Left cardiac atrium (tissue), 4 donors: ENCODE results near the gene OR10A4. TPM values are rescaled to one million over a fixed set of nuclear protein-coding genes. Genes with fewer than 3 reads are reported as not detected.
"Not testable (repeated sequence)": the region's sequence is repeated elsewhere in the genome, so short reads cannot be mapped to it uniquely, and the experiment has no call there.

Experiments used
- ATAC-seq, 2 donors: fragments of 200-7000 bp; cut with Tn5 transposase; one replicate each; pipeline ENCODE4 v1.9.1; 2020; ENCODE audit warnings: mild to moderate bottlenecking in 2 of 2, moderate library complexity in 2 of 2
- DNase-seq: peaks from one replicate; pipeline ENCODE4 v3.0.0-alpha.2; 2020
- intact Hi-C, 2 donors: fragments of 100-400 bp; cut with DNase I; formaldehyde crosslinking; loops; one replicate each; pipeline versions ENCODE4 v1.14.1 to v1.15.1; 2022 to 2023
- total RNA-seq, 2 donors: library from RNA; stranded (reverse); fragmentation: NEBNext Ultra II Directional; extraction: Animal tissue kit (Norgen Biotek cat#: 25700); gene quantifications; one replicate each; pipeline ENCODE4 v1.2.1, GENCODE V29; 2021
- donor health status: DM: no; HTN: yes; CAD: no.
- donor health status: DM: no; HTN: yes; CAD: no; lungs with severe emphysema.
- donor health status: DM: yes; HTN: yes; CAD: no.
- donor health status: Dilated cardiomyopathy.

OR10A4 gene
- total RNA-seq, 2 donors from 2014 or later = not detected

DNA sequence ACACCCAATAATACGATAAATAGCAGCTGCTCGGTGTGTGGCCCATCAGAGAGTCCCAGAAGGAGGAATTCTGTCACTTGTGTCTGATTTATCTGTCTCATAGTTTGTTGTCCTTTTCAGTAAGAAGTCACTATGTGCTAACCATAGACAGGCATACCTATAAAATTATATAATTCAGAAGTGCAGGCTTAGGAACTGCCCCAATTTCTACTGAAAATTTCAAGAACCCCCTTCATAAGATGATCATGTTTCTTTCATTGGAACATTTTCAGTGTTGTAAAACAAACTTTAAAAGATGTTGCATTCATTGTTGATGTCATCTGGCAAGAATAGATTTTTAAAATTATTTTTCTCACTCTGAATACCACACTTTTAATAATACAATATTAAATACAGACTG is 16.0 kb downstream of the OR10A4 start, which contains the start of gene OR2D2:
OR2D2 (minus strand) TSS at position 101 of the 400 bp plus-strand sequence; CDS start at position 101, 0 bp downstream.
- intact Hi-C loops = no loop called here
- ATAC-seq = no peak
- DNase-seq = no peak

DNA sequence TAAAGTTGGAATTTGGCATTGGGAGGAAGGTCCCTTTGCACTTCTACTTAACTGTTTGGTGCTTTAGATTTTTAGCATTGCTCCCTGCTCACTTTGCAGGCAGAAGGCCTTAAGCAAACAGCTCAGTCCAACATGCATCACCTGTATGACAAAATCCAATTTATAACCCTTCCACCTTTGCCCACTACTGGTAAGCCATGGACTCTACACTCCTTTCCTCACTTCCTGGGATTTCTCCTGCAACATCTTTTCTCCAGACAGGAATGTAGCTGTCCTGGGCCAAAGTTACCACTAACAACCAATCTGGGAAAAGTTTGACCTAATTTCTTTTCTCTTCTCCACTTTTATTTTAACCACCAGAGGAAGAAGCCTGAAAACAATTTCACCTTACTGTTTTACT is 17.7 kb downstream of the OR10A4 start:
- no peak for ATAC-seq
- intact Hi-C loops = no loop called here
- no peak for DNase-seq

DNA sequence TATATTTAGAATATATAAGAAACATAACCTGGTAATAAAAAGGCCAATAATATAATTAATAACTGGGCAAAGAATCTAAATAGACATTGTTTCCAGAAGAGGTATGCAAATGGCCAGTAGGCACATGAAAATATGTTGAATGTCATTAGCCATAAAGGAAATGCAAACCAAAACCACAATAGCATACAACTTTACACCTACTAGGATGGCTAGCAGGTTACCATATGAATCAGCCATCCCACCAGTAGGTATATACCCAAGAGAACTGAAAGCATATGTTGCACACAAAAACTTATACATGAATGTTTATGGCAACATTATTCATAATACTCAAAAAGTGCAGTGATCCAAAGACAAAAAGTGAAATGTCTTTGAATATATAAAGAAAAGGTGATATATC is 18.6 kb downstream of the OR10A4 start:
- DNase-seq (no peak), ATAC-seq (no peak)
- intact Hi-C loops = no loop called here

DNA sequence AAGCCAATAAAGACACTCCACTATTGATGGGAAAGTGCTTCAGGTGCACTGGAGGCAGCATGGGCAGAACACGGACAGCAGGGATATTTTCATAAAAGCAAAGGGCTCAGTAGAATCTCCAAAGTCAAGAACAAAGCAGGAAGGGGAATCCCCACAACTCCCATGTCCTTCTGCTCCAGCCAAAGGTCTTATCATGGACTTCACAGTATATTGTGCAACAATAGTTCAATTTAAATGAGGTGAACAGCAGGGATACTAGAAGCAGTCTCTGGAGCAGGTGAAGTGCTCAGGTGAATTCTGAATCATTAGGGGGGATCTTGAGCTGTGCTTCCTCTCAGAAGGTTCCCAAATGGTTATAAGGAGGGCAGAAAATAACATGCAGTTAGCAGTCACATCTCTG is 22.5 kb downstream of the OR10A4 start:
- DNase-seq (no peak), ATAC-seq (no peak)
- intact Hi-C loops = no loop called here

DNA sequence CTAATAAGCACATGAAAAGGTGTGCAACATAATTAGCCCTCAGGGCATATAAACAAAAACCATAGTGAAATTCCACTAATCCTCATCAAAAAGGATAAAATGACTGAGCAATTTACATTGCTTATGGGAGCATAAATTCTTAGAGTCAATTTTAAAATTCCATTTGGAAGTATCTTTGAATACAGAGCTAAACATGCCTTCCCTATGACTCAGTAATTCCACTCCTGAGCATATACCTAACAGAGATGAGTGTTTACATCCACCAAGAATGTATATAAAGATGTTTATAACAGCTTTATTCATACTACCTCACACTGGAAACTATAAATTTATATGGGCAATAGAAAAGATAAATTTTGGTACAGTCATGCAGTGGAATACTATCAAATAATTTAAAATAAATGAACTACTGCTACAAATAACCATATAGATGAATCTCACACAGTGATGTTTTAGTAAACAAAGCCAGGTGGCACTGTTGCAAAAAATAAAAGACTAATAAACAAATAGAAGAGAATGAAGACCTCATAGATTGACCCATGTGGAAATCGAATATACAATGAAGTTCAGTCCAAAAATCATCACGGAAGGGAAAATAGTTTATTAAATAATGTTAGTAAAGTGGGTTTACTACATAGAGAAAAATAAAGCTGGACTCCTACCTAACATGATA is 24.0 kb downstream of the OR10A4 start:
- DNase-seq (no peak), ATAC-seq (no peak)
- intact Hi-C loops = no loop called here

DNA sequence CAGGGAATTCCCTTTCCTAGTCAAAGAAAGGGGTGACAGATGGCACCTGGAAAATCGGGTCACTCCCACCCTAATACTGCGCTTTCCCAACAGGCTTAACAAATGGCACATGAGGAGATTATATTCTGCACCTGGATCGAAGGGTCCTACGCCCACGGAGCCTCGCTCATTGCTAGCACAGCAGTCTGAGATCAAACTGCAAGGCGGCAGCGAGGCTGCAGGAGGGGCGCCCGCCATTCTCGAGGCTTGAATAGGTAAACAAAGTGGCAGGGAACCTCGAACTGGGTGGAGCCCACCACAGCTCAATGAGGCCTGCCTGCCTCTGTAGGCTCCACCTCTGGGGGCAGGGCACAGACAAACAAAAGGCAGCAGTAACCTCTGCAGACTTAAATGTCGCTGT is 28.4 kb downstream of the OR10A4 start:
- ATAC-seq, intact Hi-C loops, DNase-seq: not testable (repeated sequence)

DNA sequence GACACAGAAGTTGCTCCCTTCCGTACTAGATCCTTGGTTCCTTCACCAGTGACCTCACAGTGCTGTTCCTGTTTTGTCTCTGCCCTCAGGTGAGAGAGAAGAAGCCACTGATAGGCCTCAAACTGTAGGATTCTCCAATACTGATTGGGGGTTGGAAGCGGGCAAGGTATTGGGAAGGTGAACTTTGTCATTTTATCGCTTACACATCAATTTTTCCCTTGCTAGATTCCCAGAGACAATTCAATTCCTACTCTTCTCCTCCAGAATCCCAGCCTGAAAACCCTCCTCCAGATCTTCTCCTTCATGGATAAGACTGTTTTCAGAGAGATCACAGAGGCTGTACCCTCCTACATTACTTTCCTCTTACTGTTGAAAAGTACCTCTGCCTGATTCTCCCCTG is 35.0 kb downstream of the OR10A4 start:
- DNase-seq (no peak), ATAC-seq (no peak)
- intact Hi-C loops = no loop called here

DNA sequence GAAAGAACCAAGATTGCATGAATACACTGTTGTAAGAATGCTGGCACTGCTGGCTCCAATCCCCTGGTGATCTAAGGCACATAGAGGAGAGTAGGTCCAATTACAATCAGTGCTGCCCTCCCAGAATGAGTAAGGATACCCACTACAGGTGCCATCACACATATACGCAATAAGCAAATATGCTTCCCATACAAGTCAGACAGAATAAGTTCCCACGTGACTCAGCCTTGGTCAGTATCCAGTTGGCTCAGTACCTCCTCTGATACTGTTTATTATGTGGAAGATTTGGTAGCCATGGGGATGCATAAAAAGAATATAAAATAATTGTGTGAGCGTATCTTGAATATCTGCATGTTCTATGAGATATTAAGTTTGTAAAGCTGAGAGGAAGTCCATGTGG is 35.5 kb downstream of the OR10A4 start:
- intact Hi-C loops = no loop called here
- DNase-seq = peak; percentile 22
- peak in 1 of 2 donors; percentile 64 for ATAC-seq

DNA sequence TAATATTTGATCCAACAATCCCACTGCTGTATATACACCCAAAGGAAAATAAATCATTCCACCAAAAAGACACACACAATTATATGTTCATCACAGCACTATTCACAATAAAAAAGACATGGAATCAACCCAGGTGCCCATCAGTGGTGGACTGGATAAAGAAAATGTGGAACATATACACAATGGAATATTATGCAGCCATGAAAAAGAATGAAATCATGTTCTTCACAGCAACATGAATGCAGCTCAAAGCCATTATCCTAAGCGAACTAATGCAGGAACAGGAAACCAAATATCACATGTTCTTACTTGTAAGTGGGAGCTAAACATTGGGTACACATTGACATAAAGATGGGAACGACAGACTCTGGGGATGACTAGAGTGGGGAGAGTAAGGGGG is 43.3 kb downstream of the OR10A4 start:
- DNase-seq (no peak), ATAC-seq (no peak)
- intact Hi-C loops = no loop called here

DNA sequence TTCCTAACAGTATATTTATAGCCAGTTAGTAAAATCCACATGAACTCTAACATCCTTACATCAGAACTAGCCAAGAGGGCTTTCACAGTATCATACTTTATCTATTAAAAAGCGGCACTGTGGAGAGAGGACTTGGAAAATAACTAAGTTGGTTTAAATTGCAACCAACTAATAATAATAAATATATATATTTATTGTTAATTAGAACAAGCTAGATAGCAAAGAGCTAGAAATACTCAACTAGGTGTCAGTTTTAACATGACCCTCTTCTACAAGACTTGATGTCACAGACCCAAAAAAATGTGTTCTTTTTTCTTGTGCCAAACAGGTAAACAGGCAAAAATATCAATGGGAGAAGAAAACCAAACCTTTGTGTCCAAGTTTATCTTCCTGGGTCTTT is 44.3 kb downstream of the OR10A4 start, which contains the start of gene OR2D3:
OR2D3 (plus strand) TSS at position 301 of the 400 bp plus-strand sequence; CDS start at position 301, 0 bp downstream.
- intact Hi-C loops = no loop called here
- ATAC-seq = no peak
- no peak for DNase-seq

DNA sequence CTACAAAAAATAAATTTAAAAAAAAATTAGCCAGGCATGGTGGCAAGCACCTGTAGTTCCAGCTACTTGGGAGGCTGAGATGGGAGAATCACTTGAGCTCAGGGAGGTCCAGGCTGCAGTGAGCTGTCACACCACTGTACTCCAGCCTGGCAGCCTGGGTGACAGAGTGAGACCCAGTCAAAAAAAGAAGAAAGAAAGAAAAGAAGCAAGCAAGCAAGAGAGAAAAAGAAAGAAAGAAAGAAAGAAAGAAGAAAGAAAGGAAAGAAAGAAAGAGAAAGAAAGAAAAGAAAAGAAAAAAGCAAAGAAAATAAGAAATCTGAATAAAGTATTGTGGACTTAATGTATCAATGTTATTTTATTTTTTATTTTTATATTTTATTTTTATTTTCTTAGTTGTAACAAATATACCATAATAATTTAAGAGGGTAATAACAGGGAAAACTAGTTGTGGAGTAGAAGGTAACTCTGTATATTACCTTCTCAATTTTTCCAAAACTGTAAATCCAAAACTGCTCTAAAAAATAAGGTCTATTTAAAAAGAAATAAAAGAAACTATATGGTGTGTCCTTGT is 48.7 kb downstream of the OR10A4 start:
- DNase-seq = no peak
- ATAC-seq = no peak
- intact Hi-C loops = no loop called here

DNA sequence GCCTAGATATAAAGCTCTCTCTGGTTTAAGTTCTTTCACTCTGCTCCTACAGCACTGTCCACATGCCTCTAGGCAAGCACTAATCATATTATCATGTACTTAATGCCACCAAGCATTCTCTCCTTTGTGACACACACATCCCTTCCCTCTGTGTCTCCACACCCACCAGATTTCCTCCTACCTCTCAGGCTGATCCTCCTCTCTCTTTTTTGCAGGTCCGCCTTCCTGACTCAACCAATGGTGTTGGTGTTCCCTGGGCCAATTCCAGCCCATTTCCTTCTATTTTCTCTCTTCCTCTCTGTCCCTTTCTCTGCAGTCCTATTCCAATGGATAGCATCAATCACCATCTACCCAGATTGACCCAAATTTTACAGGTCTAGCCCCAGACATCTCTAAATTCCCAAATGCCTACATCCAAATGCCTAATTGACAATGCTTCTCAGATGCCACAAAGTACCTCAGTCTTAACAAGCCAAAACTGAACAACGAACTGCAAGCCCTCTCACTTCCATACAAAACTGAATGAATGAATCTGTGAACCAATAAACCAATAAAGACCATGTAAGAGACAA is 49.3 kb downstream of the OR10A4 start:
- intact Hi-C loops = no loop called here
- DNase-seq = no peak
- peak in 1 of 2 donors; percentile 27 for ATAC-seq

DNA sequence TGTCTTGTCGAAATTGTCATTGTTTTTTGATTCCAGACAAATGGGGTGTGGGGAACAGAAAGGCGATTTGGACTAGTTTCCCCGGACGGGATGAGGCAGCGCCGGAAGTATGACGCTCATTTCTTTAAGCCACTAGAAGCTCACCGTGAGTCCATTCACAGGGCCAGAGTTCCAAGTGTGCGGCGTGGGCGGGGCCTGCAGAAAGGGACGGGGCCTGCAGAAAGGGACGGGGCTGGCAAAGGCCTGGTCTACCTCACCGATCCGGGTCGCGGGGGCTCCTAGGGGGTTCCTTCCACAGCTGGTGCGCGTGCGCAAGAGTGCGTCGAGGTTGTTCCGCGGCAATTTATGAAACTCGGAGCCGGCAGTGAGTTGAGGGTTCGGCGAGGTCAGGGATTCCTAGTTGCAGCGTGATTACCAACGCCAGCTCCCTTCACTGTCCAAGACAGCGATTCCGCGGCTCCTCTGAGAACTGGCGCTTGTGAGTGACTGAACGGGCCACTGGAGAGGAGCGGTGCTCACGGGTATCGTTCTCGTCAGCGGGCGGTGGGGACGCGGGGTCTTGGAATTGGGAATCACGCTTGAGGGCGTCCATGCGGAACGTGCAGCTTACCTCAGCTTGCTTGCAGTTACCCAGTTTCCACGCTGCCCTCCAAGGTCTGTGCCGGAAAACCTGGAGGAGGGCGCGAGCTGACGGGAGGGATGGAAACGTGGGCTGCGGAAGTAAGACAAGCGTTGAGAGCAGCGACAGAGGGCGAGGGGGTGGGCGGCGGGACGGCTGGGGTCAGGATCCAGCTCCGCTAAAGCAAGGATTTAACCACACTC is 50.0 kb downstream of the OR10A4 start, which contains the start of gene ZNF215:
ZNF215 (plus strand) TSS at position 219 of the 822 bp plus-strand sequence. CDS start 5,847 bp downstream, outside the sequence.
- peak; percentile 87 for DNase-seq
- peak; percentile 93 to 94 for ATAC-seq
- intact Hi-C loops = no loop called here

DNA sequence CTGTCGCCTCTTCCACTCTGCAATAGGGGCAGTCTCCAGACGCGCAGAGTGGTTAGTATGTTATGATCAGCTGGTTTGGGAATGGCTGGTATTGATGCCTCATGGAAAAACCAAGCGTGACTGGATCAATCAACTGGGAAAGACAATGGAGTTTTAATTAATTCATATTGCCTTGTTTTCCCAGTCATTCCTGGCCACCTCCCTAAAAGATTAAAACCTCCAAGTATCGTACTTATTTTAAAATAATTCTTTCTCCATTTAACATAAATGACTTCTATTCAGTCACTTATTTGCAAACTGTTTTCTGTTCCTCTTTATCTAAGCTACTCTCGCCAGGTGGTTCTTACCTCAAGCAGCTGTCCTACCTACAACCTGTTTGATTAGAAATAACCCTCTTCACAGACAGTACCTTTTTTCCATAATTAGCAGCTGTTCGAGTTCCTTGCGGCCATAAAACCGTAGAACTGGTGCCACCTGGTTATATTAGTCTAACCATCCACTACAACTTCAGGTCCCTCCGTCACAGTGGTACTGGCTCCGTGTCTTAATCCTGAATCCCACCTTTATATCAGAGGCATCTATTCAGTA is 50.7 kb downstream of the OR10A4 start:
- intact Hi-C loops = no loop called here
- DNase-seq = no peak
- ATAC-seq = no peak

Other genes with a start within 250 kb of the OR10A4 start
- gene DCHS1, start 220.8 kb upstream of the OR10A4 start, total RNA-seq = 10 to 100 TPM; 14.4 to 15.8 TPM
- 10 to 100 TPM; 40.0 to 48.6 TPM for gene MRPL17, start 193.3 kb upstream of the OR10A4 start, total RNA-seq
- under 1 TPM; 0.08 to 0.15 TPM for gene OR2AG2, start 104.6 kb upstream of the OR10A4 start, total RNA-seq
- not detected for gene OR2AG1, start 93.6 kb upstream of the OR10A4 start, total RNA-seq
- gene OR6A2, start 76.9 kb upstream of the OR10A4 start, total RNA-seq = under 1 TPM in 1 of 2 donors, not detected in 1; 0.08 TPM
- not detected for gene OR10A5, start 30.9 kb upstream of the OR10A4 start, total RNA-seq
- gene OR10A2, start 13.6 kb upstream of the OR10A4 start, total RNA-seq = not detected
- gene OR2D2, start 15.9 kb downstream of the OR10A4 start, total RNA-seq = not detected
- gene OR2D3, start 44.4 kb downstream of the OR10A4 start, total RNA-seq = not detected
- 1 to 10 TPM in 1 of 2 donors, under 1 TPM in 1; 0.89 to 1.0 TPM for gene ZNF215, start 49.8 kb downstream of the OR10A4 start, total RNA-seq
- gene ZNF214, start 143.7 kb downstream of the OR10A4 start, total RNA-seq = 1 to 10 TPM; 1.4 to 1.5 TPM
- gene NLRP14, start 143.9 kb downstream of the OR10A4 start, total RNA-seq = not detected
- not detected for gene RBMXL2, start 212.4 kb downstream of the OR10A4 start, total RNA-seq